Mucosa of stomach (tissue), 1 donor: ENCODE measurements around the gene PCBP2.
"Not testable (repeated sequence)": the region's sequence is repeated elsewhere in the genome, so short reads cannot be mapped to it uniquely, and the experiment has no call there.

Source experiments
- H3K27me3 ChIP-seq: one replicate; pipeline ENCODE4 v1.7.0; 2013; ENCODE audit warnings: mild to moderate bottlenecking, low read length; ENCODE audit not compliant: control insufficient read depth, insufficient read depth
- H3K36me3 ChIP-seq: one replicate; pipeline ENCODE4 v1.7.0; 2013; ENCODE audit warnings: low read length; ENCODE audit not compliant: control insufficient read depth, insufficient read depth
- H3K4me1 ChIP-seq: one replicate; pipeline ENCODE4 v1.7.0; 2013; ENCODE audit warnings: mild to moderate bottlenecking, low read length; ENCODE audit not compliant: control insufficient read depth, insufficient read depth
- H3K4me3 ChIP-seq: one replicate; pipeline ENCODE4 v1.7.0; 2013; ENCODE audit warnings: low read length
- H3K9ac ChIP-seq: one replicate; pipeline ENCODE4 v1.7.0; 2013; ENCODE audit warnings: mild to moderate bottlenecking, low read length, moderate library complexity
- H3K9me3 ChIP-seq: one replicate; pipeline ENCODE4 v1.7.0; 2013; ENCODE audit warnings: mild to moderate bottlenecking, low read length, moderate library complexity; ENCODE audit not compliant: control insufficient read depth
- donor health status: Pancreatic carcinoma.

PCBP2 gene

DNA sequence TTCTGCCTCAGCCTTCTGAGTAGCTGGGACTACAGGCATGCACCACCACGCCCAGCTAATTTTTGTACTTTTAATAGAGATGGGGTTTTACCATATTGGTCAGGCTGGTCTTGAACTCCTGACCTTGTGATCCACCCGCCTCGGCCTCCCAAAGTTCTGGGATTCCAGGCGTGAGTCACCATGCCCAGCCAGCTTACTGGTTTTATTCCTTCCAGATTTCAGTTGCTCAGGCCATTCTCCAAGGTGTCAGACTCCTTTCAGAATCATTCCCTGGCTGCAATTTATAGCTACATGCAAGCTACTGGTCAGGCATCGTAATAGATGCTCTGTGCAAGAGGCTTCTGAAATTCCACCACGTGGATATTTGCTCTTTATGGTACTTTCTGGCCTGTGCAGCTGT, 29.6 kb downstream of the PCBP2 start:
- not testable (repeated sequence) for H3K27me3 ChIP-seq, H3K4me1 ChIP-seq

DNA sequence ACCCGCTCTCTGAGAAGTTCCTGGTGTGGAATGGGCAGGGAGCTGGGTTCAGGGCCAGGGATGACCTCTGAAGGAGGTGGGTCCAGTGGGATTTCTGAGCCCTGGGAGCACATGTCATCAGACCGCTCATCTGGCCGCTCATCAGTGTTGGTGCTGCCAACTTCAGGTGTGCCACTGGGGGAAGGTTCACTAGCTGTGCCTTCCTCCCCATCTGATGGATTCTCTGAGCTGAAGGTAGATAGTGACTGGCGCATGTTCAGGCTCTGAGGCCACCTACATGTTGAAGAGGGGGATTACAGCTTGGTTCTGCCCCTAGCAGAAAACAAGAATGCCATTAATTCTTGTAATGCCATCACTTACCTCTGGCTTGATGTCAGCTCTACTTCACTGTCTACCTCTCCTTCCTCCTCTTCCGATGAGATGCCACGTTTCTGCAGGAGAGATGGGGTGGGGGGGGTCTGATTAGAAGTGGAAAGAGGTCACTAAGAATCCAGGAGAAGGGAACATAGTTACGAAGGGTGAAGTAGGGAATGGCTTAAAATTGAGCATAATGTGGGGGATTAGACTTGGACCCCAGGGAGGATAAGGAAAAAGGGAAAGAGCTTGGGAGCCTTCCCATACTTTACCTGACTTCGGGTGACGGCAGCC, 30.2 kb downstream of the PCBP2 start:
- H3K9ac ChIP-seq = no peak overlapping the region
- H3K36me3 ChIP-seq = peaks cover 20% of the 10 kb centered on the region
- H3K27me3 ChIP-seq = no peaks in the 10 kb centered on the region

More for the DNA sequence above, 29.6 kb downstream of the PCBP2 start:
- not testable (repeated sequence) for H3K4me3 ChIP-seq, H3K9me3 ChIP-seq, H3K9ac ChIP-seq
- peaks cover 25% of the 10 kb centered on the region for H3K36me3 ChIP-seq

GRCh38 chr12:53482626-53483168, 30.8 kb downstream of the PCBP2 start:
- Histone ChIP-seq H3K4me1 (no peaks in the 10 kb centered on the region), H3K9ac (no peak overlapping the region), H3K36me3 (peaks cover 20% of the 10 kb centered on the region), H3K27me3 (no peaks in the 10 kb centered on the region), H3K4me3 (no peak overlapping the region), H3K9me3 (no peaks in the 10 kb centered on the region)

More for the DNA sequence above, 30.2 kb downstream of the PCBP2 start:
- Histone ChIP-seq H3K4me1 (no peaks in the 10 kb centered on the region), H3K4me3 (no peak overlapping the region), H3K9me3 (no peaks in the 10 kb centered on the region)

DNA sequence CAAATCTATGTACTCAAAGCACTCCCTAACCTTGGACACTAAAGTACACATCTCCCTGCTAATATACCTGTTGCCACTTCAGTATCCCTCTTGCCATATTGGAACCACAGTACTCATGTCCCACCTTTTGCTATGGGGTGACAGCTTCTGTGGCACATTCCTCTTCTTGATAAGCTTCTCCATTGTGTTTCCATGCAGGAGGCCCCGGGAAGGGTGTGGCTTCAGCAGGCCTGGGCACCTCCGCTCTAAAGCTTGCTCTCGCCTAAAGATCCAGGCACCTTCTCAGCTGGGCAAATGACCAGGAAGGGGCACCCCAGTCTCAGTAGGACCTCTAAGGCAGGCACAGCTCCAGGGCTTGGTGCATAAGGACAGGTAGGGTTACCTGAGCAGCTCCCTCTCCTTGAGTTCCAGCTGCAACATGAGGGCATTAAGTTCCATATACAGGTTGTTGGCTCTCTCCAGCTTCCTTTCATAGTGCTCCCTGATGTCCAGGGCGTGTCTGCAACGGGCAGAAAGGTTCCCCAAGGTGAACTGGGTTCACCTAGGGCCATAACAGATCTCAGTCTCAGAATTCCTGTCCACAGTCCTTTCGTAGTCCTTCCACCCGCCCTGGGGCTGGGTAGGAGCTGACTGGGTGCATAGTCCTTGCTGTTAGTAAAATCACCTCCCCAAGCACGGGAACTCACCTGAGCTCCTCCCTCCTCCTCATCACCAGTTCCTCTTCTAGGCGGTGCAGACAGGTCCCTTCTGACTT, 31.5 kb downstream of the PCBP2 start:
- Histone ChIP-seq H3K9me3 (no peaks in the 10 kb centered on the region), H3K4me1 (no peaks in the 10 kb centered on the region), H3K36me3 (peaks cover 20% of the 10 kb centered on the region), H3K27me3 (no peaks in the 10 kb centered on the region), H3K4me3 (no peak overlapping the region), H3K9ac (no peak overlapping the region)

DNA sequence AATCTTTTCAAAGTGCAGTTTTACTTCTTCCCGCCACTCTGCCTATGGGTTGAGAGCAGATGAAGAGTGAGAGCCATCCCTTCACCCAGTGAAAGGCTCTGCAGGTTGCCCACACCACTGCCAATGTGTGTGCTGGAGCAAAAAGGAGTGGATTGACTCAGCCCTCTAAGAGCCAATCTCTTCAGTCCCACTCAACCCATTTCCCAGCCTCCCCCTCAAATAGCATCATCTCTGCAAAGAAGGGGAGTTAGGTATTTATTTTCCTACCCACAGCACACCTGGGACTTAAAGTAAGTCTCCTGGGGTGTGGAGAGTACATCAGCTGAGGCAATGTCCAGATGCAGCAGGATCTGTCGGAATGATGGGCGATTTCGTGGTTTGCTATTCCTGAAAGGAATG, 32.1 kb downstream of the PCBP2 start:
- no peaks in the 10 kb centered on the region for H3K9me3 ChIP-seq
- no peak overlapping the region for H3K9ac ChIP-seq
- no peaks in the 10 kb centered on the region for H3K27me3 ChIP-seq
- H3K4me1 ChIP-seq = no peaks in the 10 kb centered on the region
- H3K4me3 ChIP-seq = no peak overlapping the region
- H3K36me3 ChIP-seq = peaks cover 20% of the 10 kb centered on the region

GRCh38 chr12:53484686-53485575, 33.0 kb downstream of the PCBP2 start:
- Histone ChIP-seq H3K9me3 (no peaks in the 10 kb centered on the region), H3K9ac (no peak overlapping the region), H3K4me1 (no peaks in the 10 kb centered on the region), H3K4me3 (no peak overlapping the region), H3K27me3 (no peaks in the 10 kb centered on the region), H3K36me3 (peaks cover 16% of the 10 kb centered on the region)

GRCh38 chr12:53485955-53486735, 34.2 kb downstream of the PCBP2 start:
- Histone ChIP-seq H3K4me3 (no peak overlapping the region), H3K27me3 (no peaks in the 10 kb centered on the region), H3K9ac (no peak overlapping the region), H3K4me1 (no peaks in the 10 kb centered on the region), H3K36me3 (peaks cover 10% of the 10 kb centered on the region), H3K9me3 (no peaks in the 10 kb centered on the region)

GRCh38 chr12:53486736-53487487, 35.0 kb downstream of the PCBP2 start:
- H3K4me1 ChIP-seq = no peaks in the 10 kb centered on the region
- no peak overlapping the region for H3K9ac ChIP-seq
- peaks cover 6% of the 10 kb centered on the region for H3K36me3 ChIP-seq
- no peak overlapping the region for H3K4me3 ChIP-seq
- no peaks in the 10 kb centered on the region for H3K27me3 ChIP-seq
- H3K9me3 ChIP-seq = no peaks in the 10 kb centered on the region

GRCh38 chr12:53489242-53489864, 37.5 kb downstream of the PCBP2 start:
- Histone ChIP-seq H3K36me3 (no peaks in the 10 kb centered on the region), H3K4me3 (no peak overlapping the region), H3K27me3 (no peaks in the 10 kb centered on the region), H3K4me1 (peaks cover 9% of the 10 kb centered on the region), H3K9ac (no peak overlapping the region), H3K9me3 (no peaks in the 10 kb centered on the region)

DNA sequence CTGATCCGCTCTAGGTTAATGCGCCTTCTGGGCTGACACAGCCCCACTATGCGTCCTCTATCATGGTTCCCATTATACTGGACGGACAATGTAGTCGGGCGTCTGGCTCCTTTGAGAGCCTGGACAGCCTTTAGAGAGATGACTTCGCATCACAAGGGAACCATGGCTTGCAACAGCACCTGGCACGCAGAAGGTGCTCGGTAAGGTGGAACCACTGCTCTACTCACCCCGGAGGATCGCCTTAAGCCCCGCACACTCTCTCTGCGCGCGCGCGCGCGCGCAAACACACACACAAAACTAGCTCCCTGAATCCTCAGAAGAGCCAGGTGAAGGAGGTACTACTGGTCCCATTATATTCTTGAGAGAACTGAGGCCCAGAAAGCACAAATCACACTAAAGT, 40.3 kb downstream of the PCBP2 start:
- H3K36me3 ChIP-seq = no peaks in the 10 kb centered on the region
- no peaks in the 10 kb centered on the region for H3K9me3 ChIP-seq
- no peak overlapping the region for H3K4me3 ChIP-seq
- H3K27me3 ChIP-seq = no peaks in the 10 kb centered on the region
- no peak overlapping the region for H3K9ac ChIP-seq
- peaks cover 15% of the 10 kb centered on the region for H3K4me1 ChIP-seq
